Activated CD4-positive, alpha-beta T cell treated with anti-CD3 and anti-CD28 coated beads, Interleukin-2, amount 10 ng/mL, durations not matched to agents 24 days and 14 days (primary cell): ENCODE results near the gene ABHD17A. TPM values are rescaled to one million over a fixed set of nuclear protein-coding genes. Genes with fewer than 3 reads are reported as not detected.
"Not testable (repeated sequence)": the region's sequence is repeated elsewhere in the genome, so short reads cannot be mapped to it uniquely, and the experiment has no call there.

ENCODE experiments used
- DNase-seq: peaks from one replicate; pipeline ENCODE4 v3.0.0; 2022
- H3K27ac Mint-ChIP-seq: one replicate; pipeline ENCODE4 v1.8.0; 2022; ENCODE audit warnings: mild to moderate bottlenecking, mixed read lengths
- H3K27me3 Mint-ChIP-seq: one replicate; pipeline ENCODE4 v1.8.0; 2022; ENCODE audit warnings: mixed read lengths
- H3K36me3 Mint-ChIP-seq: one replicate; pipeline ENCODE4 v1.8.0; 2022; ENCODE audit warnings: low read depth, mild to moderate bottlenecking, mixed read lengths
- H3K4me1 Mint-ChIP-seq: one replicate; pipeline ENCODE4 v1.8.0; 2021; ENCODE audit warnings: mixed read lengths
- H3K4me3 Mint-ChIP-seq: one replicate; pipeline ENCODE4 v1.8.0; 2022; ENCODE audit warnings: mild to moderate bottlenecking, moderate library complexity, mixed read lengths
- H3K9me3 Mint-ChIP-seq: one replicate; pipeline ENCODE4 v1.8.0; 2021; ENCODE audit warnings: mixed read lengths
- intact Hi-C: fragments of 100-400 bp; cut with micrococcal nuclease; formaldehyde crosslinking; loops from one replicate; pipeline ENCODE4 v1.15.1; 2023
- total RNA-seq: library from RNA; stranded (reverse); gene quantifications from 2 replicates; pipeline ENCODE4 v1.2.3, GENCODE V29; 2022

ABHD17A gene
- total RNA-seq, 1 donor from 2014 or later, result 107 TPM

GRCh38 chr19:1905863-1906375 is 20.6 kb upstream of the ABHD17A start:
- no peaks in the 10 kb centered on the region for H3K9me3 Mint-ChIP-seq
- no peak for DNase-seq
- H3K4me3 Mint-ChIP-seq, result peak overlapping the region; percentile 94
- H3K27me3 Mint-ChIP-seq, result no peaks in the 10 kb centered on the region
- peaks cover 8% of the 10 kb centered on the region for H3K36me3 Mint-ChIP-seq
- peak overlapping the region; percentile 91 for H3K27ac Mint-ChIP-seq
- intact Hi-C loops, result loop anchor here (1.0 to 2.0 kb wide), 4 partner anchors 21 to 51 kb away; partner anchors contain the start of genes ABHD17A and CSNK1G2
- peaks cover 35% of the 10 kb centered on the region for H3K4me1 Mint-ChIP-seq

- intact Hi-C loops, result loop anchor here (1.0 to 2.0 kb wide), 4 partner anchors 20 to 50 kb away; partner anchors contain the start of genes ABHD17A and CSNK1G2
- no peaks in the 10 kb centered on the region for H3K9me3 Mint-ChIP-seq
- H3K27ac Mint-ChIP-seq, result peak within 1 kb of the TSS; percentile 91
- no peaks in the 10 kb centered on the region for H3K27me3 Mint-ChIP-seq
- peaks cover 34% of the 10 kb centered on the region for H3K4me1 Mint-ChIP-seq
- H3K36me3 Mint-ChIP-seq, result peaks cover 7% of the 10 kb centered on the region
- peak within 1 kb of the TSS; percentile 94 for H3K4me3 Mint-ChIP-seq
- DNase-seq, result peak; percentile 100
Measured at GRCh38 chr19:1905110-1905862, 20.0 kb upstream of the ABHD17A start, which contains the start of the genes ADAT3 and SCAMP4. Gene ADAT3 (plus strand): TSS chr19:1905399. CDS start chr19:1912048, 6,649 bp downstream. Gene SCAMP4 (plus strand): TSS chr19:1905399. CDS start chr19:1915020, 9,621 bp downstream.

GRCh38 chr19:1904860-1905109 is 19.5 kb upstream of the ABHD17A start:
- Mint-ChIP-seq H3K36me3 (peaks cover 5% of the 10 kb centered on the region), H3K27ac (peak overlapping the region; percentile 87), H3K4me3 (peak overlapping the region; percentile 94), H3K4me1 (peaks cover 32% of the 10 kb centered on the region), H3K27me3 (no peaks in the 10 kb centered on the region), H3K9me3 (no peaks in the 10 kb centered on the region)
- intact Hi-C loops, result loop anchor here (1.0 to 2.0 kb wide), 4 partner anchors 19 to 50 kb away; partner anchors contain the start of genes ABHD17A and CSNK1G2
- no peak for DNase-seq

- H3K27me3 Mint-ChIP-seq, result no peaks in the 10 kb centered on the region
- intact Hi-C loops, result no loop called here
- peak overlapping the region; percentile 57 for H3K27ac Mint-ChIP-seq
- no peak for DNase-seq
- H3K36me3 Mint-ChIP-seq, result peaks cover 2% of the 10 kb centered on the region
- H3K4me1 Mint-ChIP-seq, result peaks cover 29% of the 10 kb centered on the region
- peak overlapping the region; percentile 45 for H3K4me3 Mint-ChIP-seq
- H3K9me3 Mint-ChIP-seq, result no peaks in the 10 kb centered on the region
Measured at GRCh38 chr19:1902923-1903322, 17.6 kb upstream of the ABHD17A start.

GRCh38 chr19:1901940-1902404 is 16.7 kb upstream of the ABHD17A start:
- H3K27me3 Mint-ChIP-seq, result no peaks in the 10 kb centered on the region
- H3K9me3 Mint-ChIP-seq, result no peaks in the 10 kb centered on the region
- H3K27ac Mint-ChIP-seq, result no peak overlapping the region
- no peak for DNase-seq
- H3K36me3 Mint-ChIP-seq, result no peaks in the 10 kb centered on the region
- intact Hi-C loops, result no loop called here
- H3K4me3 Mint-ChIP-seq, result no peak overlapping the region
- H3K4me1 Mint-ChIP-seq, result peaks cover 33% of the 10 kb centered on the region

GRCh38 chr19:1896508-1896907 is 11.2 kb upstream of the ABHD17A start:
- Mint-ChIP-seq H3K27me3 (no peaks in the 10 kb centered on the region), H3K36me3 (no peaks in the 10 kb centered on the region), H3K27ac (peak overlapping the region; percentile 97), H3K4me3 (peak overlapping the region; percentile 83), H3K4me1 (peaks cover 19% of the 10 kb centered on the region), H3K9me3 (no peaks in the 10 kb centered on the region)
- no peak for DNase-seq
- intact Hi-C loops, result no loop called here

GRCh38 chr19:1893791-1894190 is 8.5 kb upstream of the ABHD17A start:
- intact Hi-C loops, result no loop called here
- Mint-ChIP-seq H3K9me3 (no peaks in the 10 kb centered on the region), H3K4me3 (no peak overlapping the region), H3K36me3 (no peaks in the 10 kb centered on the region), H3K27ac (peak overlapping the region; percentile 16), H3K27me3 (no peaks in the 10 kb centered on the region), H3K4me1 (peaks cover 23% of the 10 kb centered on the region)
- no peak for DNase-seq

- no peaks in the 10 kb centered on the region for H3K36me3 Mint-ChIP-seq
- H3K4me1 Mint-ChIP-seq, result peaks cover 12% of the 10 kb centered on the region
- intact Hi-C loops, result no loop called here
- DNase-seq, result no peak
- peak overlapping the region; percentile 26 for H3K27ac Mint-ChIP-seq
- H3K9me3 Mint-ChIP-seq, result no peaks in the 10 kb centered on the region
- H3K27me3 Mint-ChIP-seq, result no peaks in the 10 kb centered on the region
- H3K4me3 Mint-ChIP-seq, result no peak overlapping the region
Measured at GRCh38 chr19:1889907-1890306, 4.6 kb upstream of the ABHD17A start.

- intact Hi-C loops, result no loop called here
- no peak for DNase-seq
- H3K27ac Mint-ChIP-seq, result no peak overlapping the region
- no peaks in the 10 kb centered on the region for H3K27me3 Mint-ChIP-seq
- no peak overlapping the region for H3K4me3 Mint-ChIP-seq
- peaks cover 12% of the 10 kb centered on the region for H3K36me3 Mint-ChIP-seq
- H3K9me3 Mint-ChIP-seq, result no peaks in the 10 kb centered on the region
- H3K4me1 Mint-ChIP-seq, result peaks cover 19% of the 10 kb centered on the region
Measured at GRCh38 chr19:1888385-1888784, 3.1 kb upstream of the ABHD17A start.

GRCh38 chr19:1886360-1886759 is 1.1 kb upstream of the ABHD17A start:
- intact Hi-C loops, H3K9me3 Mint-ChIP-seq, H3K27me3 Mint-ChIP-seq, H3K4me3 Mint-ChIP-seq, DNase-seq, H3K27ac Mint-ChIP-seq: not testable (repeated sequence)
- Mint-ChIP-seq H3K36me3 (peaks cover 18% of the 10 kb centered on the region), H3K4me1 (peaks cover 34% of the 10 kb centered on the region)

GRCh38 chr19:1884719-1885334 is 469 bp downstream of the ABHD17A start:
- DNase-seq, result peak; percentile 75
- H3K4me3 Mint-ChIP-seq, result peak overlapping the region; percentile 93
- peaks cover 18% of the 10 kb centered on the region for H3K36me3 Mint-ChIP-seq
- peaks cover 30% of the 10 kb centered on the region for H3K4me1 Mint-ChIP-seq
- intact Hi-C loops, result loop anchor here (1.0 kb wide), 3 partner anchors 9 to 21 kb away; partner anchors contain the start of genes ADAT3 and SCAMP4
- no peaks in the 10 kb centered on the region for H3K27me3 Mint-ChIP-seq
- no peaks in the 10 kb centered on the region for H3K9me3 Mint-ChIP-seq
- peak overlapping the region; percentile 96 for H3K27ac Mint-ChIP-seq

GRCh38 chr19:1884291-1884718 is 991 bp downstream of the ABHD17A start:
- Mint-ChIP-seq H3K4me3 (peak overlapping the region; percentile 93), H3K27me3 (no peaks in the 10 kb centered on the region), H3K4me1 (peaks cover 30% of the 10 kb centered on the region), H3K27ac (peak overlapping the region; percentile 96), H3K9me3 (no peaks in the 10 kb centered on the region), H3K36me3 (peaks cover 18% of the 10 kb centered on the region)
- intact Hi-C loops, result no loop called here
- DNase-seq, result peak; percentile 81

- Mint-ChIP-seq H3K9me3 (no peaks in the 10 kb centered on the region), H3K27me3 (no peaks in the 10 kb centered on the region), H3K4me3 (peak overlapping the region; percentile 93), H3K4me1 (peaks cover 30% of the 10 kb centered on the region), H3K36me3 (peaks cover 18% of the 10 kb centered on the region), H3K27ac (peak overlapping the region; percentile 96)
- intact Hi-C loops, result no loop called here
- peak; percentile 76 for DNase-seq
Measured at GRCh38 chr19:1883784-1884183, 1.5 kb downstream of the ABHD17A start.
